ENCODE results near the gene EEA1. TPM values are rescaled to one million over a fixed set of nuclear protein-coding genes. Genes with fewer than 3 reads are reported as not detected.
A peak's percentile ranks its signal among the peaks of the same experiment; 100 is the strongest.

Gene EEA1
- total RNA-seq, 2 experiments from 2014 or later, result 10.5 to 11.1 TPM

- intact Hi-C loops (cut with DNase I, micrococcal nuclease), result no loop called here
- Histone ChIP-seq H3K36me3 (ENCODE audit: insufficient read depth, low read length) (no peaks in the 10 kb centered on the region), H3K4me3 (ENCODE audit: low read length) (no peak overlapping the region), H3K27ac (ENCODE audit: low read depth in 1 of 2, low read length in 2 of 2) (no peak overlapping the region), H3K9me3 (ENCODE audit: control insufficient read depth in 1 of 2, insufficient read depth in 1 of 2, low read length in 2 of 2) (no peaks in the 10 kb centered on the region), H3K27me3 (ENCODE audit: control insufficient read depth in 1 of 2, insufficient read depth in 2 of 2, low read length in 2 of 2) (no peaks in the 10 kb centered on the region), H3K4me1 (ENCODE audit: insufficient read depth, low read length) (no peaks in the 10 kb centered on the region)
- Mint-ChIP-seq H3K27ac (no peak overlapping the region), H3K27me3 (no peaks in the 10 kb centered on the region), H3K36me3 (ENCODE audit: low read depth) (no peaks in the 10 kb centered on the region), H3K4me1 (ENCODE audit: low read depth) (no peaks in the 10 kb centered on the region), H3K9me3 (no peaks in the 10 kb centered on the region), H3K4me3 (no peak overlapping the region)
- TF ChIP-seq CTCF (IDR thresholded peaks at IDR 0.05), result no peak
- DNase-seq, result no peak
- ATAC-seq (ENCODE audit: poor library complexity), result no peak
- POLR2A ChIA-PET, result interaction anchor here (2.1 kb wide), 1 partner anchor 9 kb away, joined by 7 read pairs; the partner anchor contains the start of gene EEA1
- CTCF ChIA-PET, result interaction anchor here (0.7 kb wide), 1 partner anchor 411 kb away, joined by 5 read pairs; no protein-coding TSS in a partner anchor
These were observed 8.9 kb upstream of the EEA1 start for GRCh38 chr12:92938018-92938417.

DNA sequence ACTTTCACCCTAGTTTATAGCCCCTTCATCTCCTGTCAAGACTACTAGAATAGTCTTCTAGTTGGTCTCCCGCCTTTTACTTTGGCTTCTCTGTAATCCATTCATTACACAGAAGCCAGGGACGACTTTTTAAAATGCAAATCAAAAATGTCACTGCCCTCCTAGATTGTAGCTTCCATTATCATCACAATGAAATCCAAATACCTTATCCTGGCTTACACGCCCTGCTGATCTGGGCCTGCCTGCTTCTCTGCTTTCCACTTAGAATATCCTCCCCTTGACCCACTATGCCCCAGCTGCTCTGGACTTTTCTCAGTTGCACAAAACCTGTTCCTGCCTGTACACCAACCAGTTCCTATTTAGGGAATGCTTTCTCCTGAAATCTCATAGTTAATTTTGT is 4.5 kb upstream of the EEA1 start:
- H3K4me3 ChIP-seq (ENCODE audit: low read length), result no peak overlapping the region
- no peaks in the 10 kb centered on the region for H3K27me3 Mint-ChIP-seq
- no peaks in the 10 kb centered on the region for H3K36me3 ChIP-seq (ENCODE audit: insufficient read depth, low read length)
- no peak for DNase-seq
- CTCF ChIA-PET, result no interaction called here
- no peak overlapping the region for H3K27ac ChIP-seq (ENCODE audit: low read depth in 1 of 2, low read length in 2 of 2)
- H3K27me3 ChIP-seq (ENCODE audit: control insufficient read depth in 1 of 2, insufficient read depth in 2 of 2, low read length in 2 of 2), result no peaks in the 10 kb centered on the region
- H3K9me3 Mint-ChIP-seq, result no peaks in the 10 kb centered on the region
- intact Hi-C loops (cut with DNase I, micrococcal nuclease), result loop anchor here in 1 of 2 experiments (5.0 kb wide), 1 partner anchor 744 kb away; the partner anchor contains the start of gene CRADD
- H3K4me1 ChIP-seq (ENCODE audit: insufficient read depth, low read length), result peaks cover 7% of the 10 kb centered on the region
- H3K4me1 Mint-ChIP-seq (ENCODE audit: low read depth), result peaks cover 11% of the 10 kb centered on the region
- no peak for ATAC-seq (ENCODE audit: poor library complexity)
- H3K27ac Mint-ChIP-seq, result no peak overlapping the region
- POLR2A ChIA-PET, result no interaction called here
- no peaks in the 10 kb centered on the region for H3K9me3 ChIP-seq (ENCODE audit: control insufficient read depth in 1 of 2, insufficient read depth in 1 of 2, low read length in 2 of 2)
- TF ChIP-seq CTCF (IDR thresholded peaks at IDR 0.05), result no peak
- H3K4me3 Mint-ChIP-seq, result no peak overlapping the region
- no peaks in the 10 kb centered on the region for H3K36me3 Mint-ChIP-seq (ENCODE audit: low read depth)

DNA sequence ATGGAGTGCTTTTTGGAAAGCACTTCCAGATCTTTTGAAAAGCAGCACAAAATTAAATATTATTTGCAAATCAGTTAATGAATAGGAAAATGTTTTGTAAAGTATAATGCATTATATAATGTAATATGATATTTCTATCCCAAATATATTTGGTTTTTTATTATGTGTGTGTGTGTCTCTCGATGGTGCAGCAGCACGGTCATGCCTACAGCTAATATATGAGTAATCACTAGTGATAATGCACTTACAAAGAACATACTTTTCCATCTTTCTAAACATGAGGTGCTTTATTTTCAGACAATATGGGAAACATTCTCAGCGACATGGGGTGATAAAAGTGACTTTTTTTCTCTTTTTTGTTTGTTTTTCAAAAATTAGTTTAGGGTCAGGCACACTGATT is 1.3 kb upstream of the EEA1 start:
- H3K4me3 Mint-ChIP-seq, result peak overlapping the region; percentile 90
- POLR2A ChIA-PET, result interaction anchor here (0.9 to 3.6 kb wide), 12 partner anchors 15 to 1278 kb away, joined by 3 to 10 read pairs (median 4); partner anchors contain the start of genes BTG1, MRPL42, NUDT4 and PLXNC1
- no peak overlapping the region for H3K27ac ChIP-seq (ENCODE audit: low read depth in 1 of 2, low read length in 2 of 2)

More for the DNA sequence above, 1.3 kb upstream of the EEA1 start:
- no peak for ATAC-seq (ENCODE audit: poor library complexity)
- Mint-ChIP-seq H3K27ac (peak overlapping the region; percentile 94), H3K4me1 (ENCODE audit: low read depth) (peaks cover 30% of the 10 kb centered on the region), H3K9me3 (no peaks in the 10 kb centered on the region), H3K36me3 (ENCODE audit: low read depth) (peaks cover 7% of the 10 kb centered on the region), H3K27me3 (no peaks in the 10 kb centered on the region)
- intact Hi-C loops (cut with DNase I, micrococcal nuclease), result loop anchor here in 1 of 2 experiments (2.0 to 5.0 kb wide), 2 partner anchors 446 to 747 kb away; partner anchors contain the start of genes CRADD and NUDT4
- Histone ChIP-seq H3K27me3 (ENCODE audit: control insufficient read depth in 1 of 2, insufficient read depth in 2 of 2, low read length in 2 of 2) (no peaks in the 10 kb centered on the region), H3K36me3 (ENCODE audit: insufficient read depth, low read length) (no peaks in the 10 kb centered on the region), H3K9me3 (ENCODE audit: control insufficient read depth in 1 of 2, insufficient read depth in 1 of 2, low read length in 2 of 2) (no peaks in the 10 kb centered on the region), H3K4me3 (ENCODE audit: low read length) (no peak overlapping the region), H3K4me1 (ENCODE audit: insufficient read depth, low read length) (peaks cover 23% of the 10 kb centered on the region)
- TF ChIP-seq CTCF (IDR thresholded peaks at IDR 0.05), result no peak
- no peak for DNase-seq
- CTCF ChIA-PET, result interaction anchor here (1.6 kb wide), 2 partner anchors 23 to 492 kb away, joined by 3 to 5 read pairs; no protein-coding TSS in a partner anchor
